ENCODE data around the gene TFB2M. TPM values are rescaled to one million over a fixed set of nuclear protein-coding genes. Genes with fewer than 3 reads are reported as not detected.

Gene TFB2M
- total and polyA plus RNA-seq, 10 of the 15 experiments (the other 5 are each of a cell fraction or from before 2014, with no cell fraction given) = 25.2 to 66.0 (median 36.1) TPM

DNA sequence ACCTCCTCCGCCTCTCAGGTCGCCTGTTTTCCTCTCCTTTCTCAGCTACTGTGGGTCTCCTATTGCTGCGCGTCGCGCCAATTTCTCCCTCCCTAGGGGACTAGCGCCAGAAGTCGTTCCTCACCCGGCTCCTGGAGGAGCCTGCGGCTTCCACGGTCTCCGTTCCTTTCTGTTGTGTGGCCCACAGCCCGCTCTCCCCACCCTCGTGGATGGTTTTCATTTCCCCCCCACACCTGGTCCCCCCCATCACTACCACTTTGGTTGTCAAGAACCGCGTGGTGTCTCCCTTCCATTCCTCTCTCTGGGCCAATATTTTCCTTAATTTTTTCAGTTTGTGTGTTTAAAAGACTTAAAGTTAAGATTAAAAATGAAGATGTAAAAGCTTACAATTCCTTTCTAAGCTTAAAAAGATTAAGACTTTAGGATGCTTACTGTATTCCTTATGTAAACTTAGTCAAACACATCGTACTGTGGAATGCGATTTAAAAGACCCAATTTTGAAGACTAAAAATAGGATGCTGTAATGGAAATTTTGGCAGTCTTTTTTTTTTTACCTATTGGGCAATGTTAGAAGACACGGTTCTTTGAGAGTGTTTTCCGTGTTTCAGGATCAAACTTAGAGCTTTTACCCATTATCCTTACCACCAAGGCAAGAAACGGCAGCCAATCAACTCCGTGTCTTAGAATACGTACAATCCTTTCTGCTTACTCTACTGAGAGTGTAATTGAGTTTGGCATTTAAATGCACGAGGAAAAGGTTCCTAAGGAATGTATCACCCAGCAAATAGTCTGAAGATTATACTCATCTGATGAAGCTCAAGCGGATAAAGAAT, 968 bp upstream of the TFB2M start:
- no peaks in the 10 kb centered on the region for H3K27me3 ChIP-seq (replicated peaks in 1 of 2; ENCODE audit: control insufficient read depth in 2 of 2, insufficient read depth in 2 of 2, low read length in 1 of 2)
- in situ Hi-C loops (cut with MboI) = no loop called here
- peak; percentile 61 for FAIRE-seq
- ChIA-PET RAD21 (ENCODE audit: unreplicated experiment) (interaction anchor here (0.9 to 2.1 kb wide), 6 partner anchors 12 to 93 kb away, joined by 4 to 7 read pairs (median 6); no protein-coding TSS in a partner anchor), SMC1A (ENCODE audit: uncharacterized antibody, unreplicated experiment) (interaction anchor here (0.6 to 2.7 kb wide), 10 partner anchors 9 to 595 kb away, joined by 3 to 17 read pairs (median 4); no protein-coding TSS in a partner anchor), CTCF (interaction anchor here (0.6 to 2.7 kb wide), 6 partner anchors 19 to 609 kb away, joined by 3 to 16 read pairs (median 4); no protein-coding TSS in a partner anchor), POLR2A (interaction anchor here (0.6 to 2.5 kb wide), 4 partner anchors 12 to 185 kb away, joined by 4 to 7 read pairs (median 6); partner anchors contain the start of gene SMYD3)
- peaks cover 17% of the 10 kb centered on the region for H3K4me1 ChIP-seq (ENCODE audit: control insufficient read depth, insufficient read depth, low read length)
- peak overlapping the region; percentile 87 for H3K27ac ChIP-seq (ENCODE audit: control insufficient read depth, insufficient read depth)
- no peaks in the 10 kb centered on the region for H4K20me1 ChIP-seq (ENCODE audit: control insufficient read depth, insufficient read depth)
- H3K4me2 ChIP-seq (ENCODE audit: control insufficient read depth, insufficient read depth) = peak overlapping the region; percentile 30
- no peaks in the 10 kb centered on the region; the same call in 2 of the 3 replicates for H3K9me3 ChIP-seq (replicated peaks; ENCODE audit: control insufficient read depth, insufficient read depth, low read length)
- H3K9ac ChIP-seq (ENCODE audit: control insufficient read depth, insufficient read depth, low read length) = peak overlapping the region; percentile 87
- H2AFZ ChIP-seq (ENCODE audit: control insufficient read depth, low read depth, low read length) = peak overlapping the region; percentile 90
- peaks cover 81% of the 10 kb centered on the region for H3K79me2 ChIP-seq (ENCODE audit: control insufficient read depth, insufficient read depth, low read length)
- peak overlapping the region; percentile 84 for H3K4me3 ChIP-seq
- WGBS (ENCODE audit: insufficient coverage, insufficient replicate concordance, low lambda C conversion rate, missing lambda C conversion rate) = under 1% methylated on average over 25 of the region's 25 CpGs
- intact Hi-C loops (cut with micrococcal nuclease; ENCODE audit: unreplicated experiment) = loop anchor here (1.0 to 5.0 kb wide), 3 partner anchors 24 to 130 kb away; partner anchors contain the start of gene SMYD3
- BruUV-seq (replicated peaks) = no TSS peak
- peak; percentile 41 for ATAC-seq
- H3K36me3 ChIP-seq (ENCODE audit: control insufficient read depth in 2 of 2, insufficient read depth in 2 of 2, low read length in 1 of 2) = no peaks in the 10 kb centered on the region; a peak in 1 of 4 replicates
- no peak for DNase-seq (ENCODE audit: low read depth, low spot score)
- no peak for TF ChIP-seq BHLHE40 (IDR thresholded peaks at IDR 0.05; ENCODE audit: borderline replicate concordance in 1 of 2, low read depth in 2 of 2, low read length in 1 of 2)
- TF ChIP-seq MTA2 (IDR thresholded peaks at IDR 0.05; ENCODE audit: low read depth) = peak; percentile 22; the same call in 1 of the 2 replicates
- TF ChIP-seq CTCF (IDR thresholded peaks at IDR 0.05 in 2 of 3, conservative IDR thresholded peaks at IDR 0.05 in 1 of 3; ENCODE audit: control insufficient read depth in 2 of 3, extremely low read depth in 1 of 3, insufficient read depth in 1 of 3, low read depth in 3 of 3, low read length in 3 of 3) = peak in 1 of 3 experiments; percentile 16; a peak in 1 of 6 replicates
- no peak; the same call in 1 of the 2 replicates for TF ChIP-seq EED (IDR thresholded peaks at IDR 0.05; ENCODE audit: low read depth)
- no peak for TF ChIP-seq ZNF24 (IDR thresholded peaks at IDR 0.05)
- no peak for TF ChIP-seq CREM (IDR thresholded peaks at IDR 0.05; ENCODE audit: low read depth)
- no peak for TF ChIP-seq CEBPB (IDR thresholded peaks at IDR 0.05; ENCODE audit: borderline replicate concordance in 1 of 2, low read depth in 2 of 2, low read length in 2 of 2)
- TF ChIP-seq, protein P1, sequence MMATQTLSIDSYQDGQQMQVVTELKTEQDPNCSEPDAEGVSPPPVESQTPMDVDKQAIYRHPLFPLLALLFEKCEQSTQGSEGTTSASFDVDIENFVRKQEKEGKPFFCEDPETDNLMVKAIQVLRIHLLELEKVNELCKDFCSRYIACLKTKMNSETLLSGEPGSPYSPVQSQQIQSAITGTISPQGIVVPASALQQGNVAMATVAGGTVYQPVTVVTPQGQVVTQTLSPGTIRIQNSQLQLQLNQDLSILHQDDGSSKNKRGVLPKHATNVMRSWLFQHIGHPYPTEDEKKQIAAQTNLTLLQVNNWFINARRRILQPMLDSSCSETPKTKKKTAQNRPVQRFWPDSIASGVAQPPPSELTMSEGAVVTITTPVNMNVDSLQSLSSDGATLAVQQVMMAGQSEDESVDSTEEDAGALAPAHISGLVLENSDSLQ (IDR thresholded peaks at IDR 0.05) = no peak
- TF ChIP-seq NFYA (IDR thresholded peaks at IDR 0.05; ENCODE audit: borderline replicate concordance, low read depth, low read length) = no peak
- TF ChIP-seq TCF12 (IDR thresholded peaks at IDR 0.05; ENCODE audit: low read depth, low read length) = no peak
- no peak for TF ChIP-seq CBX5 (IDR thresholded peaks at IDR 0.05; ENCODE audit: low read depth)
- no peak for TF ChIP-seq SIX5 (IDR thresholded peaks at IDR 0.05; ENCODE audit: low read depth, low read length, severe bottlenecking)
- TF ChIP-seq TARDBP (IDR thresholded peaks at IDR 0.05; ENCODE audit: borderline replicate concordance) = no peak
- TF ChIP-seq RAD21 (IDR thresholded peaks at IDR 0.05; ENCODE audit: insufficient read depth, low read depth, low read length) = peak; percentile 2; the same call in 1 of the 2 replicates
- TF ChIP-seq NFYB (IDR thresholded peaks at IDR 0.05; ENCODE audit: insufficient read depth, low read depth, low read length) = 0 out of 2 replicates have a peak, but pooled peaks have one; percentile 21
- TF ChIP-seq, protein P2, sequence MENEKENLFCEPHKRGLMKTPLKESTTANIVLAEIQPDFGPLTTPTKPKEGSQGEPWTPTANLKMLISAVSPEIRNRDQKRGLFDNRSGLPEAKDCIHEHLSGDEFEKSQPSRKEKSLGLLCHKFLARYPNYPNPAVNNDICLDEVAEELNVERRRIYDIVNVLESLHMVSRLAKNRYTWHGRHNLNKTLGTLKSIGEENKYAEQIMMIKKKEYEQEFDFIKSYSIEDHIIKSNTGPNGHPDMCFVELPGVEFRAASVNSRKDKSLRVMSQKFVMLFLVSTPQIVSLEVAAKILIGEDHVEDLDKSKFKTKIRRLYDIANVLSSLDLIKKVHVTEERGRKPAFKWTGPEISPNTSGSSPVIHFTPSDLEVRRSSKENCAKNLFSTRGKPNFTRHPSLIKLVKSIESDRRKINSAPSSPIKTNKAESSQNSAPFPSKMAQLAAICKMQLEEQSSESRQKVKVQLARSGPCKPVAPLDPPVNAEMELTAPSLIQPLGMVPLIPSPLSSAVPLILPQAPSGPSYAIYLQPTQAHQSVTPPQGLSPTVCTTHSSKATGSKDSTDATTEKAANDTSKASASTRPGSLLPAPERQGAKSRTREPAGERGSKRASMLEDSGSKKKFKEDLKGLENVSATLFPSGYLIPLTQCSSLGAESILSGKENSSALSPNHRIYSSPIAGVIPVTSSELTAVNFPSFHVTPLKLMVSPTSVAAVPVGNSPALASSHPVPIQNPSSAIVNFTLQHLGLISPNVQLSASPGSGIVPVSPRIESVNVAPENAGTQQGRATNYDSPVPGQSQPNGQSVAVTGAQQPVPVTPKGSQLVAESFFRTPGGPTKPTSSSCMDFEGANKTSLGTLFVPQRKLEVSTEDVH (IDR thresholded peaks at IDR 0.05; ENCODE audit: low read depth, partially characterized antibody) = no peak
